ENCODE data around the gene HSD17B10. TPM values are rescaled to one million over a fixed set of nuclear protein-coding genes. Genes with fewer than 3 reads are reported as not detected.
"Not testable (repeated sequence)": the region's sequence is repeated elsewhere in the genome, so short reads cannot be mapped to it uniquely, and the experiment has no call there.

The HSD17B10 gene
- total RNA-seq, 1 donor from 2014 or later, result 158 TPM

GRCh38 chrX:53422861-53423306 lies 11.3 kb downstream of the HSD17B10 start, which contains the start of gene RIBC1:
Gene RIBC1 (plus strand): TSS chrX:53422873. CDS start chrX:53426277, 3,404 bp downstream.
- DNase-seq (ENCODE audit: low spot score), result no peak
- peak within 1 kb of the TSS; percentile 95 for H3K27ac Mint-ChIP-seq
- no peaks in the 10 kb centered on the region for H3K27me3 Mint-ChIP-seq (ENCODE audit: insufficient read depth)
- peaks cover 31% of the 10 kb centered on the region for H3K4me1 Mint-ChIP-seq (ENCODE audit: low read depth)
- peak within 1 kb of the TSS; percentile 97 for H3K4me3 Mint-ChIP-seq
- intact Hi-C loops (cut with micrococcal nuclease), result loop anchor here (1.0 to 5.0 kb wide), 6 partner anchors 11 to 760 kb away; partner anchors contain the start of genes FAM120C, HSD17B10, KANTR and KDM5C
- peaks cover 11% of the 10 kb centered on the region for H3K36me3 Mint-ChIP-seq (ENCODE audit: low read depth)
- H3K9me3 Mint-ChIP-seq, result no peaks in the 10 kb centered on the region

GRCh38 chrX:53422086-53422860 lies 11.9 kb downstream of the HSD17B10 start, which contains the start of gene SMC1A:
Gene SMC1A (minus strand): TSS chrX:53422654. CDS start chrX:53422600, 54 bp downstream.
- H3K9me3 Mint-ChIP-seq, result no peaks in the 10 kb centered on the region
- H3K4me3 Mint-ChIP-seq, result peak within 1 kb of the TSS; percentile 97
- H3K27me3 Mint-ChIP-seq (ENCODE audit: insufficient read depth), result no peaks in the 10 kb centered on the region
- H3K4me1 Mint-ChIP-seq (ENCODE audit: low read depth), result peaks cover 35% of the 10 kb centered on the region
- H3K36me3 Mint-ChIP-seq (ENCODE audit: low read depth), result peaks cover 11% of the 10 kb centered on the region
- H3K27ac Mint-ChIP-seq, result peak within 1 kb of the TSS; percentile 95
- intact Hi-C loops (cut with micrococcal nuclease), result loop anchor here (1.0 to 5.0 kb wide), 6 partner anchors 12 to 761 kb away; partner anchors contain the start of genes FAM120C, HSD17B10, KANTR and KDM5C
- peak; percentile 93 for DNase-seq (ENCODE audit: low spot score)

DNA sequence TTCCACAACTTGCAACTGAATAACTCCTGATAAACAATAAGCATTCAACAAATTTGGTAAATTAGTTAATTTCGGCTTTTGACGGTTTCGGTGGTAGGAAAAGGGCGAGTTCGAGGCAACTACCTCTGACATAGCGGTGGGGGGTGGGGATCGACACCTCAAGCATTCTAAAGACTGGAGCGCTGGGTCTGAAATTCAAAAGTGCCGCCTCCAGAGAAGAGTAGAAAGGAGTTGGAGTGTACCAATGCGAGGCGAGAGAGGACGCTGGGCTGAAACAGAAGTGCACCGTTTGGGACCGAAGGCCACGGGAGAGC lies 12.4 kb downstream of the HSD17B10 start:
- no peak for DNase-seq (ENCODE audit: low spot score)
- H3K27me3 Mint-ChIP-seq (ENCODE audit: insufficient read depth), result no peaks in the 10 kb centered on the region
- peaks cover 11% of the 10 kb centered on the region for H3K36me3 Mint-ChIP-seq (ENCODE audit: low read depth)
- intact Hi-C loops (cut with micrococcal nuclease), result loop anchor here (1.0 to 5.0 kb wide), 6 partner anchors 13 to 761 kb away; partner anchors contain the start of genes FAM120C, HSD17B10, KANTR and KDM5C
- peak overlapping the region; percentile 97 for H3K4me3 Mint-ChIP-seq
- H3K9me3 Mint-ChIP-seq, result no peaks in the 10 kb centered on the region
- H3K27ac Mint-ChIP-seq, result peak overlapping the region; percentile 95
- H3K4me1 Mint-ChIP-seq (ENCODE audit: low read depth), result peaks cover 35% of the 10 kb centered on the region

DNA sequence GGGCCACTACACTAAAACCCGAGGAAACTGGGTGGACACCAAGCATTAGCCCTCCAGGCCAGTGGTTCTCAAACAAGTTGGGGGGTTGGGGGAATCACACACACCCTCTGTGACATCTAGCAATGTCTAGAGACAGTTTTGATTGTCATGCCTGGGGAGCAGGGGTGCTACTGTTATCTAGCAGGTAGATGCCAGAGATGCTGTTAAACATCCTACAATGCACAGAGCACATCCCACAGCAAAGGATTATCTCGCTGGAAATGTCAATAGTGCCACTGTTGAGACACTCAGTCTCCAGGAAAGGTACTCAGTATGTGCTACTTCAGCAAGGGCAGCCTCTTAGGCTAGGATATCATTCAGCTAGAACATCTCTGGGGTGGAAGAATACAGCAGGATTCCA lies 13.0 kb downstream of the HSD17B10 start:
- Mint-ChIP-seq H3K27me3 (ENCODE audit: insufficient read depth) (no peaks in the 10 kb centered on the region), H3K36me3 (ENCODE audit: low read depth) (peaks cover 11% of the 10 kb centered on the region), H3K27ac (peak overlapping the region; percentile 95), H3K9me3 (no peaks in the 10 kb centered on the region), H3K4me3 (peak overlapping the region; percentile 97), H3K4me1 (ENCODE audit: low read depth) (peaks cover 35% of the 10 kb centered on the region)
- intact Hi-C loops (cut with micrococcal nuclease), result loop anchor here (5.0 kb wide), 1 partner anchor 329 kb away; the partner anchor contains the start of gene KANTR
- no peak for DNase-seq (ENCODE audit: low spot score)

DNA sequence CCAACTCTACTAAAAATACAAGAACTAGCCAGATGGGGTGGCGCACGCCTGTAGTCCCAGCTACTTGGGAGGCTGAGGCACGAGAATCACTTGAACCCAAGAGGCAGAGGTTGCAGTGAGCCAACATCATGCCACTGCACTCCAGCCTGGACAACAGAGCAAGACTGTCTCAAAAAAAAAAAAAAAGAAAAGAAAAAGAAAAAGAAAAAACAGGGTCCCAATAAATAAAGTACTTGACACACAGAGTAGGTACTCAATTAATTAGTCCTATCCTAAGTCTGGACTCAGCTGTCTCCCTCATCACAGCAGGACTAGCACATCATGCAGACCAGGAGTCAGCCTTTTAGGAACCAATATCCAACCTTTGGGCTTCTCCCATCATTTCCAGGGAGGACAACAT lies 13.8 kb downstream of the HSD17B10 start:
- H3K9me3 Mint-ChIP-seq; H3K27me3 Mint-ChIP-seq (ENCODE audit: insufficient read depth); DNase-seq (ENCODE audit: low spot score); H3K27ac Mint-ChIP-seq: not testable (repeated sequence)
- H3K4me1 Mint-ChIP-seq (ENCODE audit: low read depth), result peaks cover 35% of the 10 kb centered on the region
- intact Hi-C loops (cut with micrococcal nuclease), result loop anchor here (5.0 kb wide), 1 partner anchor 328 kb away; the partner anchor contains the start of gene KANTR
- peaks cover 11% of the 10 kb centered on the region for H3K36me3 Mint-ChIP-seq (ENCODE audit: low read depth)
- H3K4me3 Mint-ChIP-seq, result peak overlapping the region; percentile 97

- Mint-ChIP-seq H3K9me3 (no peaks in the 10 kb centered on the region), H3K4me1 (ENCODE audit: low read depth) (peaks cover under 1% of the 10 kb centered on the region), H3K27ac (no peak overlapping the region), H3K4me3 (no peak overlapping the region), H3K27me3 (ENCODE audit: insufficient read depth) (no peaks in the 10 kb centered on the region), H3K36me3 (ENCODE audit: low read depth) (peaks cover 25% of the 10 kb centered on the region)
- DNase-seq (ENCODE audit: low spot score), result no peak
- intact Hi-C loops (cut with micrococcal nuclease), result no loop called here
These were observed 21.7 kb downstream of the HSD17B10 start for GRCh38 chrX:53412446-53412845.

GRCh38 chrX:53403535-53403934 lies 30.6 kb downstream of the HSD17B10 start:
- intact Hi-C loops (cut with micrococcal nuclease), result loop anchor here (10.0 kb wide), 1 partner anchor 141 kb away; no protein-coding TSS in a partner anchor
- no peaks in the 10 kb centered on the region for H3K4me1 Mint-ChIP-seq (ENCODE audit: low read depth)
- DNase-seq (ENCODE audit: low spot score), result no peak
- no peak overlapping the region for H3K4me3 Mint-ChIP-seq
- H3K36me3 Mint-ChIP-seq (ENCODE audit: low read depth), result peaks cover 41% of the 10 kb centered on the region
- no peak overlapping the region for H3K27ac Mint-ChIP-seq
- no peaks in the 10 kb centered on the region for H3K27me3 Mint-ChIP-seq (ENCODE audit: insufficient read depth)
- H3K9me3 Mint-ChIP-seq, result no peaks in the 10 kb centered on the region

- peaks cover 41% of the 10 kb centered on the region for H3K36me3 Mint-ChIP-seq (ENCODE audit: low read depth)
- intact Hi-C loops (cut with micrococcal nuclease), result no loop called here
- H3K9me3 Mint-ChIP-seq, result no peaks in the 10 kb centered on the region
- H3K4me3 Mint-ChIP-seq, result no peak overlapping the region
- no peaks in the 10 kb centered on the region for H3K4me1 Mint-ChIP-seq (ENCODE audit: low read depth)
- DNase-seq (ENCODE audit: low spot score), result no peak
- no peaks in the 10 kb centered on the region for H3K27me3 Mint-ChIP-seq (ENCODE audit: insufficient read depth)
- no peak overlapping the region for H3K27ac Mint-ChIP-seq
These were observed 36.0 kb downstream of the HSD17B10 start for GRCh38 chrX:53398216-53398615.

- Mint-ChIP-seq H3K9me3 (no peaks in the 10 kb centered on the region), H3K36me3 (ENCODE audit: low read depth) (peaks cover 30% of the 10 kb centered on the region), H3K27me3 (ENCODE audit: insufficient read depth) (no peaks in the 10 kb centered on the region), H3K4me3 (no peak overlapping the region), H3K27ac (peak overlapping the region; percentile 8), H3K4me1 (ENCODE audit: low read depth) (no peaks in the 10 kb centered on the region)
- no peak for DNase-seq (ENCODE audit: low spot score)
- intact Hi-C loops (cut with micrococcal nuclease), result no loop called here
These were observed 38.4 kb downstream of the HSD17B10 start for GRCh38 chrX:53395605-53396298.

DNA sequence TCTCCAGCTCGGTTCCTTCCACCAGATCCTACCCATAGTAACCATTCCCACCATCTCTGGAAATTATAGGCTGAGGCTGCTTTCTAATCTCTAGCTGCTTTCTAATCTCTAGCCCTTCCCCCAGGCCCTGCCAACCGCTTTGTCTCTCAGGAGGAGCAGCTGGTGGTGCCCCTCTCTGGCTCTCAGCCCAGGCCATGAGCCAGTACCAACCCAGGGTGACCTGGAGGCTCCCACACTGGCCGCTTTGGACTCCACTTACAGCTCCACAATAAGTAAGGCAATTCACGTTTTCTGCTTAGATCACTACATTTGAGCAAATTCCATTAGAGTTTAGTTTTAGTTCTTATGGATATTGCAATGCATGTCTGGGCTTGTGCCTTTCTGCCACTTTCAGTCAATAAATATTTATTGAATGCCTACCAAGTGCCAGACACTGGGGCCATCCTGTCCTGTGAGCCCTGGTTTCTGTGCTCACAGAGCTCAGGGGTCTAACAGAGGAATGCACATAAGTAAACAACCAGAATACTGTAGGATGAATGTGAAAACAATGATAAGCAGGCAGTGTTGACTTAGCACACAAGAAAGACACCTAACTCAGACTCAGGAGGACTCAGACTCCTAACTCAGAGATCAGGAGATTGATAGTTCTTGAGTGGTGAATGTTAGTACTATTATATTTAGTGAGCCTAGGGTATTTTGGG lies 50.6 kb downstream of the HSD17B10 start:
- Mint-ChIP-seq H3K9me3 (no peaks in the 10 kb centered on the region), H3K36me3 (ENCODE audit: low read depth) (peaks cover 20% of the 10 kb centered on the region), H3K27ac (no peak overlapping the region), H3K4me1 (ENCODE audit: low read depth) (no peaks in the 10 kb centered on the region), H3K4me3 (no peak overlapping the region), H3K27me3 (ENCODE audit: insufficient read depth) (no peaks in the 10 kb centered on the region)
- no peak for DNase-seq (ENCODE audit: low spot score)
- intact Hi-C loops (cut with micrococcal nuclease), result no loop called here
